Measurements from ENCODE around the gene GATM. TPM values are rescaled to one million over a fixed set of nuclear protein-coding genes. Genes with fewer than 3 reads are reported as not detected.

GATM gene
- total and polyA plus RNA-seq, 2 of the 8 experiments (the other 6 are each of a cell fraction or from before 2014, with no cell fraction given): 10.2 to 15.1 TPM

DNA sequence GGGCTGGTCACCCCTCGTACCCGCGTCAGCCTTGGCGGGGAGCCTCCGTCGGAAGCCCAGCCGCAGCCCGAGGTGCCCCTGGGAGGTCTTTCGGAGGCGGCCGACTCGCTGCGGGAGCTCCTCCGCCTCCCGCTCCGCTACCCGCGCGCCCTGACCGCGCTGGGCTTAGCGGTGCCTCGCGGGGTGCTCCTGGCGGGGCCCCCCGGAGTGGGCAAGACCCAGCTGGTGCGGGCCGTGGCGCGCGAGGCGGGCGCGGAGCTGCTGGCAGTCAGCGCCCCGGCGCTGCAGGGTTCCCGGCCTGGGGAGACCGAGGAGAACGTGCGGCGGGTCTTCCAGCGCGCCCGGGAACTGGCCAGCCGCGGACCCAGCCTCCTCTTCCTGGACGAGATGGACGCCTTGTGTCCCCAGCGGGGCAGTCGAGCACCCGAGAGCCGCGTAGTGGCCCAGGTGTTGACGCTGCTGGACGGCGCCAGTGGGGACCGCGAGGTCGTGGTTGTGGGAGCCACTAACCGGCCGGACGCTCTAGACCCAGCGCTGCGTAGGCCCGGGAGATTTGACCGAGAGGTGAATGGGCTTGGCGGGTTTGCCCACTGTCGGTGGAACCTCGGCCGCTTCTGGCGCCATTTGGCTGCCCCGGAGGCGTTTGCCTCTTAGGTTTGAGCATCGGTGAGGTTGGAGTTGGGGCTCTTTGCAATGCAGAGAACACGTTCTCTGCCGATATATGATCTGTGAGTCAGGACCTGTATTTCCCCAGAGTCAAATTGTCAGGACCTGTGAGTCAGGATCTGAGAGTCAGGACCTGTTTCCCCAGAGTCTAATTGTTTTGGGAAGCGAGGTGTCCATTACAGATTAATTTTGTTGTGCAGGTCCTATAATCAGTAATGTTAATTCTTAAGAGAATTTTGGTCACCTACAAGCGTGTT lies 24.9 kb upstream of the GATM start:
- 2% methylated on average over 41 of the region's 79 CpGs; no CpG with 5 or more reads in 1 of the 2 experiments for WGBS, 2 experiments (ENCODE audit: extremely low coverage in 1 of 2, insufficient coverage in 1 of 2, insufficient read length in 1 of 2, insufficient replicate concordance in 2 of 2, low coverage in 1 of 2, low lambda C conversion rate in 2 of 2, missing lambda C conversion rate in 1 of 2)
- peak overlapping the region; percentile 75 to 85 for H3K4me2 ChIP-seq (ENCODE audit: insufficient read depth in 1 of 2, low read depth in 2 of 2, low read length in 2 of 2)
- peak overlapping the region; percentile 98 for H4K8ac ChIP-seq (ENCODE audit: extremely low read depth, insufficient read depth, low read length)
- H3K4me1 ChIP-seq (replicated peaks in 1 of 4; ENCODE audit: control insufficient read depth in 3 of 4, insufficient read depth in 4 of 4, low read length in 3 of 4): peaks cover 0 to 7% (median 0%) of the 10 kb centered on the region in 4 experiments; a peak in 2 of 7 replicates
- peak overlapping the region; percentile 81 to 99 (median 85) for H3K4me3 ChIP-seq (ENCODE audit: extremely low read depth in 1 of 4, insufficient read depth in 2 of 4, low read depth in 3 of 4, low read length in 4 of 4)
- ChIA-PET CTCF (ENCODE audit: partially characterized antibody) (interaction anchor here (1.0 to 9.3 kb wide), 9 partner anchors 9 to 240 kb away, joined by 3 to 97 read pairs (median 3); no protein-coding TSS in a partner anchor), POLR2A (ENCODE audit: partially characterized antibody) (interaction anchor here (0.5 to 2.9 kb wide), 19 partner anchors 9 to 243 kb away, joined by 3 to 22 read pairs (median 4); partner anchors contain the start of genes BLOC1S6 and GATM)
- no peaks in the 10 kb centered on the region for H3K9me3 ChIP-seq (ENCODE audit: insufficient read depth in 2 of 2, low read depth in 1 of 2, low read length in 1 of 2)
- H3K56ac ChIP-seq (replicated peaks; ENCODE audit: insufficient read length, low read depth, low read length): no peak overlapping the region
- TF ChIP-seq PHF8 (conservative IDR thresholded peaks at IDR 0.05; ENCODE audit: low read depth, low read length) (0 out of 2 replicates have a peak, but pooled peaks have one; percentile 4), RBBP5 (IDR thresholded peaks at IDR 0.05; ENCODE audit: borderline replicate concordance, low read depth, low read length) (peak; percentile 24; the same call in 1 of the 2 replicates), EP300 (IDR thresholded peaks at IDR 0.05; ENCODE audit: borderline replicate concordance in 1 of 2, low read depth in 2 of 2, low read length in 2 of 2) (no peak)
- H2BK15ac ChIP-seq (ENCODE audit: low read length): no peak overlapping the region
- peak in 1 of 2 experiments; percentile 56 for DNase-seq (ENCODE audit: low read depth in 1 of 2, low spot score in 2 of 2)
- H4K5ac ChIP-seq (ENCODE audit: insufficient read length, low read depth, low read length): no peak overlapping the region
- peaks cover 5% of the 10 kb centered on the region for H3K23me2 ChIP-seq (ENCODE audit: low read depth, low read length)
- no peak overlapping the region for H2AK5ac ChIP-seq (ENCODE audit: low read depth, low read length)
- FAIRE-seq: no peak
- peaks cover 6 to 34% (median 15%) of the 10 kb centered on the region in 4 experiments; a peak in 7 of 8 replicates for H3K36me3 ChIP-seq (ENCODE audit: control insufficient read depth in 2 of 4, insufficient read depth in 4 of 4, low read length in 3 of 4)
- H3K9ac ChIP-seq (replicated peaks in 1 of 4; ENCODE audit: extremely low read depth in 1 of 4, low read depth in 3 of 4, low read length in 3 of 4): peak overlapping the region; percentile 88 to 95 (median 93)
- peak overlapping the region; percentile 40 for H4K91ac ChIP-seq (replicated peaks; ENCODE audit: insufficient read length, low read length)
- H4K20me1 ChIP-seq (replicated peaks in 1 of 2; ENCODE audit: control insufficient read depth in 1 of 2, insufficient read depth in 2 of 2, low read length in 2 of 2): peaks cover 2 to 6% of the 10 kb centered on the region in 2 experiments
- peaks cover 4 to 27% of the 10 kb centered on the region in 2 experiments for H3K79me2 ChIP-seq (ENCODE audit: control insufficient read depth in 1 of 2, insufficient read depth in 2 of 2, low read length in 2 of 2)
- H3K79me1 ChIP-seq (ENCODE audit: low read depth, low read length): no peaks in the 10 kb centered on the region
- H2BK12ac ChIP-seq (ENCODE audit: low read depth, low read length): no peak overlapping the region
- no peak overlapping the region for H3K4ac ChIP-seq (replicated peaks; ENCODE audit: insufficient read length, low read depth, low read length)
- no peak overlapping the region for H2BK20ac ChIP-seq (ENCODE audit: low read length)
- H2BK5ac ChIP-seq (ENCODE audit: low read depth, low read length): peak overlapping the region; percentile 83
- H2AFZ ChIP-seq (ENCODE audit: low read length): peak overlapping the region; percentile 52; the same call in 1 of the 2 replicates
- H3K18ac ChIP-seq (ENCODE audit: extremely low read depth, low read length): 0 out of 2 replicates have a peak overlapping the region, but pooled peaks have one; percentile 4
- H3K27ac ChIP-seq (ENCODE audit: low read depth, low read length): peak overlapping the region; percentile 88; the same call in 1 of the 2 replicates
- H3K27me3 ChIP-seq (replicated peaks in 1 of 4; ENCODE audit: control insufficient read depth in 3 of 4, extremely low read depth in 1 of 4, insufficient read depth in 3 of 4, low read length in 3 of 4): no peaks in the 10 kb centered on the region
- H3K23ac ChIP-seq (ENCODE audit: insufficient read length): no peak overlapping the region
- H3K14ac ChIP-seq (ENCODE audit: insufficient read length): no peak overlapping the region
- H2BK120ac ChIP-seq (replicated peaks; ENCODE audit: low read depth, low read length): no peak overlapping the region

All from H1 (cell line).